OCI-LY3 (cell line): ENCODE measurements around the gene SCRN2.

Source experiments
- H2AFZ ChIP-seq: fragments of 200-600, 300-600 bp; shearing (Covaris generic); 2 replicates; pipeline ENCODE4 v1.6.0; 2014; ENCODE audit warnings: antibody characterized with exemption, low read depth, low read length
- H3K27ac ChIP-seq: fragments of 200-600, 300-600 bp; sonication (generic); 2 replicates; pipeline ENCODE4 v1.5.1; 2014; ENCODE audit warnings: mild to moderate bottlenecking, low read length, moderate library complexity, mixed read lengths
- H3K27me3 ChIP-seq: fragments of 200-600, 300-600 bp; sonication (generic); 2 replicates; pipeline ENCODE4 v1.6.1; 2014; ENCODE audit warnings: low read depth, low read length, mixed read lengths
- H3K36me3 ChIP-seq: fragments of 200-600, 300-600 bp; sonication (generic); replicated peaks from 2 replicates; pipeline ENCODE3; 2014; ENCODE audit warnings: low read depth, low read length, mixed read lengths
- H3K4me1 ChIP-seq: fragments of 300-600, 200-600 bp; sonication (generic); 2 replicates; pipeline ENCODE4 v1.6.1; 2014; ENCODE audit warnings: low read length, mixed read lengths
- H3K4me2 ChIP-seq: fragments of 200-600, 300-600 bp; sonication (generic); 2 replicates; pipeline ENCODE4 v1.6.1; 2014; ENCODE audit warnings: low read length, mixed read lengths
- H3K4me3 ChIP-seq: fragments of 300-600, 200-600 bp; sonication (generic); 2 replicates; pipeline ENCODE4 v1.5.1; 2014; ENCODE audit warnings: antibody characterized with exemption, mild to moderate bottlenecking, low read length, moderate library complexity
- H3K79me2 ChIP-seq: fragments of 300-600, 200-600 bp; shearing (Covaris generic); 2 replicates; pipeline ENCODE4 v1.6.1; 2014; ENCODE audit warnings: mild to moderate bottlenecking, low read length, mixed read lengths
- H3K9ac ChIP-seq: fragments of 300-600, 200-600 bp; shearing (Covaris generic); 2 replicates; pipeline ENCODE4 v1.6.0; 2014; ENCODE audit warnings: mild to moderate bottlenecking, low read length, moderate library complexity
- H3K9me3 ChIP-seq: fragments of 200-600, 300-600 bp; shearing (Covaris generic); 2 replicates; pipeline ENCODE4 v1.6.1; 2014; ENCODE audit warnings: low read length, mixed read lengths; ENCODE audit not compliant: insufficient read depth
- H4K20me1 ChIP-seq: fragments of 200-600, 300-600 bp; sonication (generic); 2 replicates; pipeline ENCODE4 v1.6.1; 2016; ENCODE audit warnings: low read length, mixed read lengths; ENCODE audit not compliant: insufficient read depth
- CTCF ChIP-seq: fragments of 200-600, 300-600 bp; sonication (generic); IDR thresholded peaks from 2 replicates; pipeline ENCODE4 v1.5.1; 2014; ENCODE audit warnings: antibody characterized with exemption, low read length, low read depth
- EZH2phosphoT487 ChIP-seq: fragments of 200-600 bp; shearing (Covaris generic); IDR thresholded peaks from 2 replicates; pipeline ENCODE4 v1.6.1; 2018; ENCODE audit warnings: antibody characterized with exemption, mixed run types, low read depth

The SCRN2 gene

GRCh38 chr17:47804461-47804860 is 36.6 kb downstream of the SCRN2 start:
- no peaks in the 10 kb centered on the region for H4K20me1 ChIP-seq
- H3K36me3 ChIP-seq = no peaks in the 10 kb centered on the region
- no peak overlapping the region for H2AFZ ChIP-seq
- no peak overlapping the region for H3K4me3 ChIP-seq
- H3K27me3 ChIP-seq = no peaks in the 10 kb centered on the region
- TF ChIP-seq CTCF (no peak), EZH2phosphoT487 (no peak)
- H3K4me1 ChIP-seq = no peaks in the 10 kb centered on the region
- no peak overlapping the region for H3K27ac ChIP-seq
- no peak overlapping the region for H3K9ac ChIP-seq
- no peak overlapping the region for H3K4me2 ChIP-seq
- no peaks in the 10 kb centered on the region for H3K9me3 ChIP-seq
- no peaks in the 10 kb centered on the region for H3K79me2 ChIP-seq

- H3K9me3 ChIP-seq = no peaks in the 10 kb centered on the region
- H3K36me3 ChIP-seq = no peaks in the 10 kb centered on the region
- no peak overlapping the region for H3K4me3 ChIP-seq
- no peak overlapping the region for H3K4me2 ChIP-seq
- H3K79me2 ChIP-seq = no peaks in the 10 kb centered on the region
- no peak overlapping the region for H2AFZ ChIP-seq
- no peaks in the 10 kb centered on the region for H3K27me3 ChIP-seq
- H3K27ac ChIP-seq = no peak overlapping the region
- H4K20me1 ChIP-seq = no peaks in the 10 kb centered on the region
- H3K4me1 ChIP-seq = no peaks in the 10 kb centered on the region
- TF ChIP-seq CTCF (no peak), EZH2phosphoT487 (no peak)
- H3K9ac ChIP-seq = no peak overlapping the region
These were observed 37.3 kb downstream of the SCRN2 start for GRCh38 chr17:47803751-47804150.

GRCh38 chr17:47803201-47803600 is 37.9 kb downstream of the SCRN2 start:
- no peak overlapping the region for H3K9ac ChIP-seq
- no peaks in the 10 kb centered on the region for H3K36me3 ChIP-seq
- H3K4me1 ChIP-seq = no peaks in the 10 kb centered on the region
- H4K20me1 ChIP-seq = no peaks in the 10 kb centered on the region
- TF ChIP-seq EZH2phosphoT487 (no peak), CTCF (no peak)
- no peaks in the 10 kb centered on the region for H3K79me2 ChIP-seq
- H3K27ac ChIP-seq = no peak overlapping the region
- no peaks in the 10 kb centered on the region for H3K27me3 ChIP-seq
- no peaks in the 10 kb centered on the region for H3K9me3 ChIP-seq
- no peak overlapping the region for H3K4me3 ChIP-seq
- H3K4me2 ChIP-seq = no peak overlapping the region
- no peak overlapping the region for H2AFZ ChIP-seq

- TF ChIP-seq EZH2phosphoT487 = no peak
- peak; percentile 74 for TF ChIP-seq CTCF
- no peak overlapping the region for H3K9ac ChIP-seq
- H3K4me2 ChIP-seq = no peak overlapping the region
These were observed 38.6 kb downstream of the SCRN2 start for GRCh38 chr17:47802341-47803022.

More at GRCh38 chr17:47802341-47803022, 38.6 kb downstream of the SCRN2 start:
- no peak overlapping the region for H3K4me3 ChIP-seq
- H3K27ac ChIP-seq = no peak overlapping the region
- no peaks in the 10 kb centered on the region for H3K9me3 ChIP-seq
- no peaks in the 10 kb centered on the region for H3K4me1 ChIP-seq
- no peaks in the 10 kb centered on the region for H4K20me1 ChIP-seq
- 0 out of 2 replicates have a peak overlapping the region, but pooled peaks have one; percentile 46 for H2AFZ ChIP-seq
- H3K36me3 ChIP-seq = no peaks in the 10 kb centered on the region
- no peaks in the 10 kb centered on the region for H3K79me2 ChIP-seq
- no peaks in the 10 kb centered on the region for H3K27me3 ChIP-seq
